Activated naive CD4-positive, alpha-beta T cell treated with Interleukin-2 at 50 U/mL for 16 hours (primary cell): ENCODE data around the gene CDK11B.
"Not testable (repeated sequence)": the region's sequence is repeated elsewhere in the genome, so short reads cannot be mapped to it uniquely, and the experiment has no call there.

Experiments used
- DNase-seq: peaks from one replicate; pipeline ENCODE4 v3.0.0-alpha.2; 2020

Gene CDK11B

GRCh38 chr1:1658583-1659549 is at the start of gene CDK11B:
TSS of gene CDK11B (minus strand) at chr1:1659004. CDS start at chr1:1657485, 1,519 bp downstream.
- peak; percentile 100 for DNase-seq

GRCh38 chr1:1707897-1708296 is 49.1 kb upstream of the CDK11B start:
- DNase-seq, result not testable (repeated sequence)

- DNase-seq, result not testable (repeated sequence)
Observed at GRCh38 chr1:1707241-1707640, 48.4 kb upstream of the CDK11B start.

- not testable (repeated sequence) for DNase-seq
Observed at GRCh38 chr1:1705623-1706022, 46.8 kb upstream of the CDK11B start.

- not testable (repeated sequence) for DNase-seq
Observed at GRCh38 chr1:1704284-1704957, 45.6 kb upstream of the CDK11B start.

- DNase-seq, result no peak
Observed at GRCh38 chr1:1703796-1704195, 45.0 kb upstream of the CDK11B start.

GRCh38 chr1:1702506-1702905 is 43.7 kb upstream of the CDK11B start:
- DNase-seq, result not testable (repeated sequence)

GRCh38 chr1:1700557-1700956 is 41.8 kb upstream of the CDK11B start:
- not testable (repeated sequence) for DNase-seq

GRCh38 chr1:1700067-1700466 is 41.3 kb upstream of the CDK11B start:
- not testable (repeated sequence) for DNase-seq

- not testable (repeated sequence) for DNase-seq
Observed at GRCh38 chr1:1699061-1699460, 40.3 kb upstream of the CDK11B start.

- not testable (repeated sequence) for DNase-seq
Observed at GRCh38 chr1:1697358-1698183, 38.8 kb upstream of the CDK11B start.

GRCh38 chr1:1696431-1697357 is 37.9 kb upstream of the CDK11B start:
- not testable (repeated sequence) for DNase-seq

GRCh38 chr1:1692714-1693647 is 34.2 kb upstream of the CDK11B start, which contains the start of gene SLC35E2B:
TSS of gene SLC35E2B (minus strand) at chr1:1692795. CDS start at chr1:1676699, 16,096 bp downstream.
- DNase-seq, result peak; percentile 83

- DNase-seq, result peak; percentile 62
Observed at GRCh38 chr1:1692324-1692713, 33.5 kb upstream of the CDK11B start.

- DNase-seq, result not testable (repeated sequence)
Observed at GRCh38 chr1:1691443-1691842, 32.6 kb upstream of the CDK11B start.

- DNase-seq, result not testable (repeated sequence)
Observed at GRCh38 chr1:1689526-1689925, 30.7 kb upstream of the CDK11B start.

- DNase-seq, result no peak
Observed at GRCh38 chr1:1687846-1688245, 29.0 kb upstream of the CDK11B start.

- no peak for DNase-seq
Observed at GRCh38 chr1:1684031-1684681, 25.4 kb upstream of the CDK11B start.

GRCh38 chr1:1683104-1683905 is 24.5 kb upstream of the CDK11B start:
- DNase-seq, result no peak
